Astrocyte of the hippocampus (primary cell): Measurements from ENCODE around the gene COL23A1.

ENCODE experiments used
- DNase-seq: peaks from one replicate; pipeline ENCODE4 v3.0.0; 2011; ENCODE audit warnings: low read depth, low spot score

Gene COL23A1

DNA sequence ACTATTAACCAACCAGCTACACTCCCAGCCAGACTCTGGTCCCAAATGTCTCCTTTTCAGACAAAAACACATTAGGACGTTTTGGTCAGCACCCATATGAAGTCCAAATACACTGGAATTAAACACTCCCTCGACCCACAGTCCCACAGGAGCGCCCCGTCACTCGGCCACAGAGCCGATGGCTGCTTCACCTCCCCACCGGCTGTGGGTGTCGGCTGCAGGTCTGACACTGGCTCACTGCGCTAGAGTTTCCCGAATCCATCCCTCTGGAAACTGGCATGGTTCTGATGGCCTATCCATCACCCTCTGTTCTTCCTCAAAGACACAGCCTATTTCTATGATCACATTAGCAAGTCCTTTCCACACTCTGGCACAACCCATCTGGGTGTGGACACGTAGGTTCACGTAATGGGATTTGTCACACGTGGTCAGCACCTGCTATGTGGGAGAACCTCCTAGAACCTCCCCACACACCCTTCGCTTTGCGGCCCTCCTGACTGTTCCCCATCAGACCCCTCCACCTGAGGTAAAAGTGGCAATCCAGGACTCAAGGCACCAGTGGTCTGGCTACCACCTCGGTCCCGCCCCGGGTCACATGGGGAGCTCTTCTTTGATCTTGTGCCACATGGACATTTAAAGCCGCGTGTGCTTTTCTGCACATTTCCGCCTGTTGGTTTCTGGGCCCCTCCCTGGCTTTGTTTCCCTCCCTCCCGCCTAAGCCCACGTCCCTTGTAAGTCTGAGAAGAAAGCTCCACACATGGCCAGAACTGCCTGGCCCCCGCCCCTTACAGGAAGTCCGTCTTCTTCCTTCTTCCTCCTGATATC, 226.5 kb downstream of the COL23A1 start:
- no peak for DNase-seq

DNA sequence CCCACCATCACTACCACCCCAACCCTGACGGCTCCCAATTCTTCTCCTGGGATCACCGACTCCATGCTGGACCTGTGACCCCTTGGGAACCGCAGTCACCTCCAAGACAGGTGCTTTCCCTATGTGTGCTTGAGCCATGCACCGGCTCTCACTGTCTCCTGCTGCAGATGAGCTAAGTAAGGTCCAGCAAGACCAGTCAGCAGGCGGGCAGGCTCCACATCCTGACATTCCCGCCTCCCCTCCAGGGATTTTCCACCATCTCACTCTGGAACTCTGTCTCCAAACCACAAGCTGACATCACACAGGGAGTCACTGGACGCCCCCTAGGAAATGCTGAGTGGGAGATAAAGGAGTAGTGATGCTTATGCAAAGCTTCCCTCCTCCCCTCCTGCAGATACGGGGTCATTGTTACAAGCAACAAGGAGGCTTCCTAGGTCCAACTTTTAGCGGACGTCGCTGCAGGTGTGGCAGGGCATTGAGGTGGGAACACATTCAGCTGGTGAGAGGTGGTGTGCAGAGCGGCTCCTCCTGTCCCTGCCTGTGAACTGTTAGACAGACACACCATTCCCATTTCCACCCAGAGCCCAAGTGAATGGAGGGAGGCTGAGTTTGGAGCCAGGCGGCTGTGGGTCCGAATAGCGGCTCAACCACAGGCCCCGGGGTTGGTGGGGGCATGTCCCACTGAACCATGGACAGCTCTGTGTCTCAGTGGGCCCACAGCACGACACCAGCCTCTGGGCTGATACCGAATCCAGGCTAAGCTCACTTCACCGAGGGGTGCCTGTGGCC, 228.3 kb downstream of the COL23A1 start:
- no peak for DNase-seq

DNA sequence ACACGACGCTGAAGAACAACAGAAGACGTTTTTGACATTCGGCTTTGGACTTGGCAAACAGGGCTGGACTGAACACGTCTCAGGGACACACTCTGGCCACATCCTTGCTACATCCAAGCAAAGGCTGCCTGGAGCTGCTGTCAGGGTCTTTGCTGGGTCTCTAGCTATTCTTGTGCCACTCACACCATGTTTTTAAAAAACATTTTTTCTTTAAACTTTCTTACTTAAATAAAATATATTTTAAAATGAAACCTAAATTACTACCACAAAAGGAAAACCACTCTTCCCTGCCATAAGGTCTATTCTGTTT, 229.3 kb downstream of the COL23A1 start:
- DNase-seq = no peak

DNA sequence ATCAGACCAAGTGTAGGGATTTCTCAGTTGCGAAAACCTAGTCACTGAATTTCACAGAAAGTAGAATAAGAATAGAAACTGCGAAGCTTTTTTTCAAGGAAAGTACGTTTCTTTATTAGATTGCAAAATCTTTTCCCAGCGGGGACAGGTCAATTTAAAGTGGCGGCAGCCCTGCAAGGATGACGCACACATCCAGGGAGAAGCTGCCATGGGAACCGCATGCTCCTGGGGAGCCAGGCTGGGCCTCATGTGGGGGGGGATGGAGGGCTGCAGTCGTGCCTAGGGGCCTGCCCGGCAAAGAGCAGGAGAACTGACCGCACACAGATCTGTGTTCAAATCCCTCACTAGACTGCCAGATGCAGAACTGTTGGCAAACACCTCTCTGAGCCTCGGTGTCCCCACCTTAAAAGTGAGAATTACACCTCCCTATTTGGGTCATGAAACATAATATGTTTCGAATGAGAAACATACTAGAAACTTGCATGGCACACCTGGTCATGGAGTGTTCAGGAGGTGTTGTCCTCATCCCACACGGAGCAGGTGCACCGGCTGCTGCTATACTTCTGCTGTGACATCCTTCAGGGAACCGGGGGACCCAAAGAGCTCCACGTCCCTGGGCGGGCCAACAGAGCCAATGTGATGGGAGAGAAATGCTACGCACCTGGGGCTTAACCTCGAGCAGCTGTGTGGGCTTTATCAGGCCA, 229.8 kb downstream of the COL23A1 start:
- no peak for DNase-seq

DNA sequence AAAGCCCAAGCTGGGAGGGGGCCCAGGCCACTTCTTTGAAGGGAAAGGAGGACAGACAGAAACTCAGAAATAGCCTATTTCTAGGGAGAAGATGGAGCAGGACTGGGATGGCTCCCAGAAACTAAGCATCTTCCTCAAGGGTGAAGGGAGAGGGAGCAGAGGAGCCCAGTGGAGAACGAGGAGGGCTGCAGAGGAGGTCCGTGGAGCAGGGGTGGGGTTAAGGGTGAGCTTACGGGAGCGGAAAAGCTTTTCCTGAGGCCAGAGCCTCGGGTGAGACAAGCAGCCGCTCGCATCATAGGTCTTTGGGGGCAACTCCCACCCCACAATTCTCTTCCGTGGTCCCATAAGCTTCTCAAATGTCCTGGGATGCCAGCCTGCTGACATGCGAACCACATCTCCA, 230.5 kb downstream of the COL23A1 start:
- DNase-seq = no peak

DNA sequence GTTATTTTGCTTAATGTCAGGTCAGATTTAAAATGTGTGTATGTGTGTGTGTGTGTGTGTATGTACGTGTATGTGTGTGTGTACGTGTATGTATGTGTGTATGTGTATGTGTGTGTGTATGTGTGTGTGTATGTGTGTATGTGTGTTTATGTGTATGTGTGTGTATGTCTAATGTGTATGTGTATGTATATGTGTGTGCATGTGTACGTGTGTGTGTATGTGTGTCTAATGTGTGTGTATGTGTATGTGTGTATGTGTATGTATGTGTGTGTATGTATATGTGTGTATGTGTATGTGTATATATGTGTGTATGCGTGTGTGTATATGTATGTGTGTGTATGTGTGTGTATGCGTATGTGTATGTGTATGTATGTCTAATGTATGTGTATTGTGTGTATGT, 232.5 kb downstream of the COL23A1 start:
- no peak for DNase-seq

DNA sequence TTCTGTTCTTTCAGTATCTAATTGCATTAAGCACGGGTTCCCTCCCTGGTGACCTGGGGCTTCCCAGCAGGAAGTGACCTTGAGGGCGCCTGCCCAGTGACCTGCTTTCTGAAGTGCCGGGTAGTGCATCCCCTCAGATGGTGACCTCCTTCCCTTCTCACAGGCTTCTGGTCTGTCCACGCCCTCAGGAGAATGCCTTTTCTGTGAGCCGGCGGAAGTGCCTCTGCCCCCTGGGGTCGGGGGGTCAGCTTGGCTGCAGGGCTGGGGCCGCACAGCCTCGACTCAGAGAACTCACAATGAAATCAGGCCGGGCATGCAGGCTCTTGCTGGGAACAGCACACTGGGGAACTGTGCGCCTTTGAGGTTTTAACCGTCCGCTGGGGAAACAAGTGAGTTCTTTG, 233.1 kb downstream of the COL23A1 start:
- DNase-seq = no peak

DNA sequence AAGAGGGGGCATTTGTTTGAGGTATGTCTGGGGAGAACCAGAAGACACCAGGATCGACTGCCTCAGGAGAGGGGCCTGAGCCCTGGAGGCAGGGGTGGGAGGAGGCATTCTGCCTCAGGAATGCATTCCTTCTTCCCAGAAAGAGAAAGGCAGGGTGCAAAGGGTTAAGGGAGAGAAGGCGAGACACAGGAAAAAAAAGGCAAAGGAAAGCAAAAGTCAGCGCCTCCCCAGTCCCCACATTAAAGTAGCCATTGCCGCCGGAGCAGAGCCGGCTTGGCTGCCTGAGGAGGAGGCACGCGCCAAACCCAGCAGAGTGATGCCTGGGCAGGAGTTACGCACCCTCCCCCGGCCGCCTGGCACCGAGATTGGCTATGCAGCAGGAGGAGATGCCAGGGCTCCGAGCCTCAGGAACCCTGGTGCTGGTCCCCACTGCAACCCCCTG, 233.7 kb downstream of the COL23A1 start:
- DNase-seq = peak; percentile 53

DNA sequence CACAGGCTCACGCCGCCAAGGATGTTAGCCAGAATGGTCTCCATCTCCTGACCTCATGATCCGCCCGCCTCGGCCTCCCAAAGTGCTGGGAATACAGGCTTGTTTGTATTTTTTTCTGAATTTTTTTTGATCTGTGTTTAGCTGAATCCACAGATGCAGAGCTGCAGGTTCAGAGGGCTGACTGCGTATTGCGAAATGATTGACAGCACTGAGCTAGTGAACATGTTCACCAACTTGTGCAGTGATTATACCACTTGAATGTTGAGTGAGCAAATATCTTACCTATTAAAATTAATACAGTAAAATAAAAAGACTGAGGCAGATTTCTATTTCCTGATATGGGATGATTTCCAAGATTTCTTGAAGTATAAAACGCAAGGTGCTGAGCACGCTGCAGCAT, 234.5 kb downstream of the COL23A1 start:
- DNase-seq = no peak

DNA sequence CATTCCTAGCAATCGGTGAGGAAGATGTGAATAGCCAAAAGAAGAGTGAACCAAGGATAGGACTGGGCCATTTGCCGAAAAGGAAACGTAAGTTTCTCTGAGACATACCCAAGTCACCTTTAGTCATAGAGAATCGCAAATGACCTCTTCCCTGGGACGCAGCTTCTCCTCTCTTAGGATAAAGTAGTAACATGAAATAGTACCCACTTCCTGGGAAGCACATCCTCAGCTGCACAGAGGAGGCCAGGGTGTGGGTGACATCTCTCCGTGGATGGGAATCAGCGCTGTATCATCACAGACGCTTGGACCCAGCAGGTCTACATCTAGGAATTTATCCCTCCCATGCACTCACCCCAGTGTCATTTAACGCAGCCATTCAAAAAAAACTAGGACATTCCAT, 236.7 kb downstream of the COL23A1 start:
- no peak for DNase-seq

DNA sequence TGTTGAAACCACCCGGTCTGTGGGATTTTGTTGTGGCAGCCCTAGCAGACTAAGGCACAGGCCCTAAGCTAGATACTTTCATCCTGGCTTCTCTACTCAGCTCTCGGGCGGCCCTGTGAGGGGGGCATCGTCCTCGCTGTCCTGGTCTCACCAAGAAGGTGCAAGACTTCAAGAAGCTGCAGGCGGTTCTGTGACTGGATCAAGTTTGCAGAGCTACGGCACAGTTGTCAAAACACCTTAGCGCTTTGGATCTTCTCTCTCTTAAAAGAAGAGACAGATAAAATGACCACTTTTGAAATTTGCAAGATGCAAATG, 238.2 kb downstream of the COL23A1 start:
- no peak for DNase-seq

DNA sequence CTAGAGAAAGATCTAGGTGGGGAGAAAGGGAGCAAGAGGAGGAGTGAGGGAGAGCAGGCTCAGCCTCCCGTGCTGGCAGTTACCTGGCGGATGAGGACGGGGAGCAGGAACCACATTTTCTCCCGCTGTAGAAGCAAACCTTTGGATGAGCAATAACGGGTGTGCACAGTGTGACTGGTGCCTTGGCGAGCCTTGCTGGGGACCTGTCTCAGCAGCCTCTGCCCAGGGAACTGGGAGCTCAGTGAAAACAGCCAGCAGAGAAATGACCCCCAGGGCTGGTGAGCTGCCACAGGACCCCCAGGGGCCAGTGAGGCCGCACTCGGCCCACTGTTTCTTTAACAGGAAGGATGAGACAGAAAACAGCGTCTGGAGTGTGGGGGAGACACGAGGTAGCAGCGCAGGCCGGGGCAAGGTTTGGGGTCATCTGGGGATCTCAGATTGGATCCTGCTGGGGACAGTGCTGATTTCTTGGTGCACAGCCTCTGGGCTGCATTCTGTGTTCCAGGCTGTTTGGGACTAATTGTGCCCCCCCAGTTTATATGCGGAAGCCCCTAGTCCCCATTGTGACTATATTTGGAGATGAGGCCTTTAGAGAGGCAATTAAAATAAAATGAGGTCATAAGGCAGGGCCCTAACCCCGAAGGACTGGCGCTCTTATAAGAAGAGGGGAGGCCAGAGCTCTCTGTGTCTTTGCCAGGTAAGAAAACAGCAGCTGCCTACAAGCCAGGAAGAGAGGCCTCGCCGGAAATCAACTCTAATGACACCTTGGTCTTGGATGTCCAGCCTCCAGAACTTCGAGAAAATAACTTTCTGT, 238.8 kb downstream of the COL23A1 start:
- DNase-seq = no peak

DNA sequence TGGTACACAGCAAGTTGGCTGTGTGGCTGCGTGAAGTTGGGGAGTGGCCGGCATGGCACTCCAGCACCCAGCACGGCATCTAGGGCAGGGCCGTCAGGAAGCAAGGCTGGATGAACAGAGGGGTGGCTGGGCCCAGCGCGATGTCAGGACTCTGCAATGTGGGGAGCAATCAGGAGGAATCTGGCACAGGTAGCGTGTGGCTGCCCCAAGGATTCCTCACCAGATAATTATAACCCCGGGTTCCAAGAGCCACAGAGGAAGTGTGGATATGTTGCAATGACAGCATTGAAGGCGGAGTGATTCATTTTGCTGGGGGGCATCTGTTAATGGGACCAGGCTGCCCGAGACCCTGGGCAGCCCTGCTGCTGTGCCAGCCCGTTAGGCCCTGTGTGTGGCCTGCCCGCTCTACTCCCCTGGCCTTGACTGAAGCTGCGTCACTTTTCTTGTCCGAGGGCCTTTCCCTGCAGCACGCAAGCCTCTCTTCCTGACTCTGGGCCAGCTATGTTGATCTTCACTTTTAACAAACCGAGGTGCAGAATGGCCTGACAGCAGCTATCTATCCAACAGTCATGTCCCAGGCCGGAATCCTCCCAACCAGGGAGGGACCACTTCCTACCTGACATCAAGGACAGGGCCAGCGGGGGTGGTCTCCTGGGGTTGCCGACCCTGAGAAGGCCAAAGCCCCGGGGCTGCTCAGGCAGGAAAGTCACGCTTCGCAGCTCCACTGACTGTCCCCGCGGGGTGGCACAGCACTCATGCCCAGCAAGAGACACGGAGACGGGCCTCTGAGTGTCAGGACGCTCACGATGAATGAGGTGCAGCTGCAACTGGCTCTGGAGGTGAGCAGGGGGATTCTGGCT, 239.6 kb downstream of the COL23A1 start:
- DNase-seq = no peak

DNA sequence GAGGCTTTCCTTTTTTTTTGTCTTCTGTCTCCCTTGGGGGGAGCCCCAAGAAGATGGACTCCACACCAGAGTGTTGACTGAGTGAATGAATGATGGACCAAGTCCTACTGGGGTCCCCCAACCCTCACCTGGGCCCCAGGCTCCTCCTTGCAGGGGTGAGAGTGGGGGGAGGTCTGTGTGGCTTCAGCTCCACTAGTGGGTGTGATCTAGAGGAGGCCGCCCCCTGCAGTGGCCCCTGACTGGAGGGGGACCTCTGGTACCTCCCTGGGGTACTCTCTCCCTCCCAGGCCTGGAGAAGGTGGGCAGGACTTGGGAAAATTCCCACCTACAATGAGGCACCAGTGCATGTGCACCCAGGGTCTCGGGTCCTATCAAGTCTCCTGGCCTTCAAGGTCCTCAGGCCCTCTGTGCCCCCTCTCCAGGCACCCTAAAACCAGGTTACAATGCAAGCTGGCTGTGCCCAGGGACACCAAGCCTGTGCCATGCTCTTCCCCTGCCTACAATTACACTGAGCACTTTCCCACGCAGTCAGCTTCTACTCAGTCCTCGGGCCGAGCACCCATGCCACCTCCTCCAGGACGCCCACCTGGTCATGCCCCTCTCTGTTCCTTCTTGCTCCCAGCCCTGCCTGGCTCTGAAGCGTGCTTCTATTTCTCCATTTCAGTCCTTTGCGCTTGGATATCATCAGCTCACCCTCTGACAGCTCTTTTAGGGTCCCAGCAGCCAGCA, 240.4 kb downstream of the COL23A1 start:
- DNase-seq = no peak

DNA sequence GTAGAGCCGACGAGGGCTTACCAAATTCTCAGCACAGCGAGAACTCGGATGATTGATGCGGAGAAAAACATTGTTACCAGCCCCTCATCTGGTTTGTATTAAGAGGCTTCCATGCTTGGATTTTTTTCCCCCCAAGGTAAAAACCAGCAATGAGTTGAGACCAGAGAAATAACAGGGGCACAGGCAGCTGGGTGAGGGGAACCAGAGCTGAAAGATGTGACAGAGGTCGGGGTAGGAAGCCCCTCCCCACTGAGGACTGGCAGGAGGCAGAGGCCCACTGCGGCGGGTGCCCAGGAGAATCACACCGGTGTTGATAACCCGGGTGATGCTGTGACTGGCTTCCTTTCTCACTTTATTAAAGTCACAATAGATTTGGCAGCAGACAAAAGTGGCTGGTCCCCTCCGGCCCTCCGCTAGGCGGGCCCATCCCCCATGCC, 241.1 kb downstream of the COL23A1 start:
- DNase-seq = no peak

DNA sequence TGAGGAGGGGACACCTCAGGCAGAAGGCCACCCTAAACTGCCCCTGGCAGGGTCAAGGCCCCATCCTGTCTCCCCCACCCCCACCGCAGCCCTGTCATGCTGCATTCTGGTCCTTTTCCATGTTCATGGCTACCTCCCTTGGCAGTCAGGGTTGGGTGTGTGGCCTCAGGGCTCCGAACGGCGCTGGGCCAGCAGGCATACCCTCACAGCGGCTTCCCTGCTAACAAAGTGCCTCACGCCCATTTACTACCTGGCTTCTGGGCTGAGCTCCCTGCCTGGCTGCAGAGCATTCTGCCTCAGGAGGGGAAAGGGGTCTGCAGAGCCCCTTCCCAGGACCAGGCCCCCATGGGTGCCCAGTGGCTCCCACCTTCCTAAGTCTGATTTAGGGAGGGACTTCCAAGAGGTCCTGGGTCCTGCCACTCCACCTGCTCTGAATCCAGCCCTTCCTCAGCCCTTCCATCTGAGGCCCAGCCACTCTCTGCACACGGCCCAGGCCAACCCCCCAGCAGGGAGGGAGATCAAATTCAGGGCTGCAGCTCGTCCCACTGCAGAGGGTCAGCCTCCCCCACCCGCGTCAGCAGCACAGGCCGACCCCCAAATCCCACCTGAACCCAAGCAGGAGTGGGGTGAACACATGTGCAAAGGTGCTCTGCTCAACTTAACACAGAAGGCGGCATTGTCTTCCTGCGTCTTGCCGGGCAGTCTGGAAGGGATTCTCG, 241.7 kb downstream of the COL23A1 start:
- no peak for DNase-seq

DNA sequence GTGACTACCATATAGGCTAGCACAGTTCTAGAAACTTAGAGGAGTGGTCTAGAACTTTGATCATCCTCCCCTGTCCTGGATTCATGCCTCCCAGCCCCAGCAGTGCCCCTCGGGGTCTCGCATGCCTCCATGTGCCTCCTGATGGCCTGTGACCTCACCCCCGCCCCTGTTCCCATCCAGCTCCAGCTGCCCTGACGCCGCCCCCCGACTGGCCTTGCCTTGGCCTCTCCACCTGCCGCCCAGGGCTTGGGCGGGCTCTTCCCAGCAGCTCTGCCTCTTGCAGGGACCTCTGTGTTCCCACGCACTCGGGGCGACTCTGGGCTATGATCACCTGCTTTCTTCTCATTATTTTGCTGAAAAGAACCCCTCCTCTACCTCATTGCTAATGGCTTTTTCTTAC, 242.2 kb downstream of the COL23A1 start:
- DNase-seq = no peak

DNA sequence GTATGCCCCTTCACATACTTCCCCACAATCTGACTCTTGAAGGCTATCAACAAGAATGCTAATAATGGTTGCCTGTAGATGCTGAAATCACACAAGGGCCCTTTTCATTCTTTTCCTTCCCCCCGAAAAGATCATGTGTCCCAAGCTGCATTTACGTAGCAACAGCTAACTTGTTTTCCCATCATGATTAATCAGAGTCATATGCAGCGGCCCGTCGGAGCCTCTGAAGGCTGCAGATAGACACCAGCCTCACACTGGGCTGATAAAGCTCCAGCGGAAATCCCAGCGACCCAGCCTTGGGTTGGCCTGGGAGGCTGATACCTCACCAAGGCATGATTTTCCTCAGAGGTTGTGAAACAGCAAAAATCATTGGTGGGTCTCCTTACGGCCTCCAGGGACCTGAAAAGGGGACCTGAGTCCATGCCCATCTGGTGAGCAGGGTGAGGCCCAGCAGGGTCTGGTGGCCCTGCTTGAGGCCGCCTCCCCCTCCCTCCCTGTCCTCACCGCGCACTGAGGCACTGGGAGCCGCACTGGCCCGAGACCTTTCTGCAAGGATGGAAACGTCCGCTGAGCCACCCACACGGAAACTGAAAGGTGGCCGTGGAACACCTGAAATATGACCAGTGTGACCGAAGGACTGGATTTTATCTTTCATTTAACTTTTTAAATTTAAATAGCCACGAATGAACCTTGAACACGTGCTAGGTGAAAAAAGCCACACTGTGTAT, 243.4 kb downstream of the COL23A1 start:
- DNase-seq = no peak

DNA sequence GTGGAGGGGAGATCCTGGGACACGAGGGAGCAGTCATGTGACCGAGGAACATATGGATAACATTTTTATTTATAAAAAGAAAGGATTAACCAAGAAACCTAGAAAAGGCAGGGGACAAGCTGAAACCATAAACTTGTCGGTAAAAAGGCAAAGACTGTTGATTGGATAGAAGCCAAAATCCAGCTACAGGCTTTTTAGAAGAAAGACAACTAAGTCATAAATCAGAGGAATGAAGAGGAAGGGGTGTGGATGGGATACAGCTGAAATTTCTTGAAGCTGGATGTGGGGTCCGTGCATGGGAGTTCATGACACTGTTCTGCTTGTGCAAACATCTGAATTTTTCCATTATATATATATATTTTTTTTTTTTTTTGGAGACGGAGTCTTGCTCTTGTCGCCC, 246.9 kb downstream of the COL23A1 start:
- DNase-seq = no peak
